Pulmonary artery endothelial cell (primary cell): ENCODE data around the gene SLC25A21. TPM values are rescaled to one million over a fixed set of nuclear protein-coding genes. Genes with fewer than 3 reads are reported as not detected.
"Not testable (repeated sequence)": the region's sequence is repeated elsewhere in the genome, so short reads cannot be mapped to it uniquely, and the experiment has no call there.

Experiments used
- DNase-seq: peaks from one replicate; pipeline ENCODE4 v3.0.0-alpha.2; 2011; ENCODE audit warnings: low read depth, low spot score
- total RNA-seq: library from RNA; depleted of rRNA; stranded (reverse); fragments of >200 nt; gene quantifications from 2 replicates; pipeline ENCODE4 v1.2.3, GENCODE V29; 2014

SLC25A21 gene
- 1.2 and 2.2 TPM in 2 replicates for total RNA-seq

DNA sequence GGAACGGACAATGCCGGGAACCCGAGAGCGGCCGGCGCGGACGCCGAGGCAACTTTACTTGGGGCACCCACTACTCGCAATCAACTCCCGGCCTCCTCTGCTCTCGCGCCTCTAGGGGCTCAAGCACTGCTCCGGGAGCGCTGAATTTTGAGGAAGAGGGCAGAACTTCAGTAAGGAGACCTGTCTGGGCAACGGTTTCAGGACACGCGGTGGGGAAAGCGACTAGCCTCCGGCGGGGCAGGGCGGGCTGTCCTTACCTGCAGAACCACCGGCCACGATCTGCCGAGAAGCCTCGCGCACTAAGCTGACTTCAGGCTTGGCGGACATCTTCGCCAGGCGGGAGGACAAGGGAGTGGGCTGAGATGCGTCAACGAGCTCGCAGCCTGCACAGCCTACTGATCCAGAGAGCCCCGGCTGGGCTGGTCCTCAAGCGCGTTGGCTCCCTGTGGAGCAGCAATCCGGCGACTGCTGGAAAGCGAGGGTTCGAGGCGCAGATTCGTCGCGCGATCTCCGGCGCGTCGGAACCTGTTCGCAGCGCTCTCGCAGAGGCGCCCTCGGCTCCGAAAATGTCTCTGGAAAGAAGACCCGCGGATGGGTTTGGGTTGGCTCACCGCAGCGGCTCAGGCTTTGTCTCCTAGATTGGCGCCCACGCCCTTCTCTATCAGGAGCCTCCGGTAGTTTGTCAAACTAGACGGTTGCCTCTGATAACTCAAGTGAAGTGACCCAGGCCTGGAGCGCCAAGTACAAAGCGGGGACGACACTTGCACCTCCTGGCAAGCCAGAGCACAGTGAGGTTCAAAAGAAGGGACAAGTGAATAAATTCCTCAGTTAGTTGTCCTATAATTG lies at the start of gene SLC25A21:
SLC25A21 (minus strand) TSS at position 583 of the 846 bp plus-strand sequence.
- DNase-seq: peak; percentile 56

DNA sequence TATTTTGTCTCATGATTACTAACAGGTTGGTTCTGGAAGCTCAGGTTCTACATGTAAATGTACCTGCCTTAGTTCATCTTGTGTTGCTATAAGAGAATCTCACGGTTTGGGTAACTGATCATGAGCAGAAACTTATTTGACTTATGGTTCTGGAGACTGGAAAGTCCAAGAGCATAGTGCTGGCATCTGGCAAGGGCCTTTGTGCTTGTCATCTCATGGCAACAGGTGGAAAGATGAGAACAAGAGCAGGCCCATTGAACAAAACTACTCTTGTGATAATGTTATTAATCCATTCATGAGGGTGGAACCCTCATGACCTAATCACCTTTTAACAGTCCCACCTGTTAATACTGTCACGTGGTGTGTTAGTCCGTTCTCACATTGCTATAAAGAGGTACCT lies 48.7 kb upstream of the SLC25A21 start:
- DNase-seq: no peak

DNA sequence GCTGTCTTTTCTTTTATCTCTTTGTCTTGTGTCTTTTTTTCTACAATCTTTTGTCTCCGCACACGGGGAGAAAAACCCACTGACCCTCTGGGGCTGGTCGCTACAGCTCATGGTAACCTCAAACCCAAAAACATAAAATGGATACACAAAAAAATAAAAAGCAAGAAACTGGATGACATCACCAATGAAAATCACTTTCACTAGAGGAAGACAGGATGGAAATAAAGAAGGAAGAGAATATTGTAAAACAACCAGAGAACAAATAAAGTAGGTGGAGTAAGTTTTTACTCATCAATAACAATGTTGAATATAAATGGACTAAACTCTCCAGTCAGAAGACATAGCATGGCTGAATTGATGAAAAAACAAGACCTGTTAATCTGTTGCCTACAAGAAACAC lies 42.9 kb upstream of the SLC25A21 start:
- no peak for DNase-seq

DNA sequence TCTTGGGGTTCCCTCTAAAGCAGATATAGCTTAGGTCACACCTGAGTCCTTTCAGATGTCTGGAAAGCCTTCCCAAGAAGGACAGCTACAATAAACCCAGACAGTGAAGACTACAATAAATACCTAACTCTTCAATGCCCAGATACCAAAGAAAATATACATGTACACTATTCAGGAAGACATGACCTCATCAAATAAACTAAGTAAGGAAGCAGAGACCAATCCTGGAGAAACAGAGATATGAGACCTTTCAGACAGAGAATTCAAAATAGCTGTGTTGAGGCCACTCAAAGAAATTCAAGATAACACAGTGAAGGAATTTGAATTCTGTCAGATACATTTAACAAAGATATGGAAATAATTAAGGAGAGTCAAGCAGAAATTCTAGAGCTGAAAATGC lies 40.6 kb upstream of the SLC25A21 start:
- DNase-seq: peak; percentile 33

DNA sequence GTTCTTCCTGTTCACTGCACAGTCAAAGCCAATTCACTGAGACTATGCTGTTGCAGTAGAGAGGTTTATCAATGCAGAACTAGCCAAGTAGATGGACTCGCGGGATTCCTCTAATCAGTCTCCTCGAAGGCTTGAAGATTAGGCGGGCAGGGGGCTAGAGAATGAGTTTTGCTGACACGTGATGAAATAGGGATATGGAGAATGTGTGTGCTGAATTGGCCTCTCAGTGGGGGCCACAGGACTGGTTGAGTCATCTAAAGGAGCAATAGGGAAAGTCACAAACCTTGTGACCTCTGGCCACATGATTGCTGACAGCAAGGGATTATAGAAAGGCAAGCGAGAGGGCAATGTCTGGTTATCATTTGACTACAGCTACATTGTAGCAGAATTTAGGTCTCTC lies 38.0 kb upstream of the SLC25A21 start:
- no peak for DNase-seq

DNA sequence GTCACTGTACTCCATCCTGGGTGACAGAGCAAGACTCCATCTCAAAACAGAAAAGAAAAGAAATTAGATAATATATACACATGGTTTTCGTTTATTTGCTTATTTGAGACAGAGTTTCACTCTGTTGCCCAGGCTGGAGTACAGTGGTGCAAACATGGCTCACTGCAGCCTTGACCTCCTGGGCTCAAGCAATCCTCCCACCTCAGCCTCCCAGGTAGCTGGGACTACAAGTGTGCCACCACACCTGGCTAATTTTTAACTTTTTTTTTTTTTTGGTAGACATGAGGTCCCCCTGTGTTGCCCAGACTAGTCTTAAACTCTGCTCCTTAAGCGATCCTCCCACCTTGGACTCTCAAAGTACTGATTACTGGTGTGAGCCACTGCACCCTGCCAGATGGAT lies 37.2 kb upstream of the SLC25A21 start:
- DNase-seq: not testable (repeated sequence)

DNA sequence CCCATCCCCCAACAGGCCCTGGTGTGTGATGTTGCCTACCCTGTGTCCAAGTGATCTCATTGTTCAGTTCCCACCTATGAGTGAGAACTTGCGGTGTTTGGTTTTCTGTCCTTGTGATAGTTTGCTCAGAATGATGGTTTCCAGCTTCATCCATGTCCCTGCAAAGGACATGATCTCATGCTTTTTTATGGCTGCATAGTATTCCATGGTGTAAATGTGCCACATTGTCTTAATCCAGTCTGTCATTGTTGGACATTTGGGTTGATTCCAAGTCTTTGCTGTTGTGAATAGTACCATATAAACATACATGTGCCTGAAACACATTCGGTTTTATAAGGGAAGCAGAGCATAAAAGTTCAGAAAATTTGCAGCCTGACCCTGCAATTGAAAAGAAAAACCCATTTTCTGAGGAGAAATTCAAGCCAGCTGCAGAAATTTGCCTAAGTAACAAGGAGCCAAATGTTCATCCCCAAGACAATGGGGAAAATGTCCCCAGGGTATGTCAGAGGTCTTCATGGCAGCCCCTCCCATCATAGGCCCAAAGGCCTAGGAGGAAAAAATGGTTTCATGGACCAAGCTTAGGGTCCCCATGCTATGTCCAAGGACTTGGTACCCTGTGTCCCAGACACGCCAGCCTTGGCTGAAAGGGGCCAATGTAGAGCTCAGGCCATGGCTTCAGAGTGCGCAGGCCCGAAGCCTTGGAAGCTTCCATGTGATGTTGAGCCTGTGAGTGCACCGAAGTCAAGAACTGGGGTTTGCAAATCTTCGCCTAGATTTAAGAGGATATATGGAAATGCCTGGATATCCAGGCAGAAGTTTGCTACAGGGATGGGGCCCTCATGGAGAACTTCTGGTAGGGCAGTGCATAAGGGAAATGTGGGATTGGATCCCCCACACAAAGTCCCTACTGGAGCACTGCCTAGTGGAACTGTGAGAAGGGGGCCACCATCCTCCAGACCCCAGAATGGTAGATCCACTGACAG lies 33.5 kb upstream of the SLC25A21 start:
- not testable (repeated sequence) for DNase-seq

DNA sequence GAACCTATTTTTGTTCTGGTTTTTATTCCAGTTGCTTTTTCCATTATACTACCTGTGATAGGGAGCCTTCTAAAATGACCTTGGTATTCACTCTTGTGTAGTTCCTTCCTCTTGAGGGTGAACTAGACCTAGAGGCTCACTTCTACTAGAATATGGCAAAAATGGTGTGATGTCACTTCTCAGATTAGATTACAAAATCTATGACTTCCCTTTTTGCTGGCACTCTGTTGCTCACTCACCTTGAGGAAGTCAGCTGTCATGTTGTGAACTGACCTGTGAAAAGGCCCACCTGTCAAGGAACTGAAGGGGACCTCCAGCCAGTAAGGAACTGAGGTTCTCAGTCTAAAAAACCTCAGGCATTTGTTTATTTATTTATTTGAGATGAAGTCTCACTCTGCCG lies 31.0 kb upstream of the SLC25A21 start:
- no peak for DNase-seq

DNA sequence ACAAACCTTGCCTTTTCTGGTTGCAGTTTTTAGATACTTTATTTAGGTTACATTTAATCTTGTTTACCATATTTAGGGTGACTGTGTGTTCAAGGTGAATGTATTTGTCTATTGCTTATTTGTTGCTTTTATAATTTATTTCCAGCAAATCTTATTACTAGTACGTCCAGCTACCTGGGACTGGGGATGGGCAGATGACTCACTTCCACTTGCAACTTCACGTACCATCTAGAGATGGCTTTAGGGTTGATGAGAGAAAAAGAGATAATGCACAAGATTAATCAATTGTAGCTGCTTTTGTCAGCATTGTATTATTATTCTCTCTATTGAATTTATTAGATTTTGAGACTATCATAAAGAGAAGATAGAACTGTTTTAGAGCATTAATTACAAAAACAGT lies 30.4 kb upstream of the SLC25A21 start:
- DNase-seq: no peak

DNA sequence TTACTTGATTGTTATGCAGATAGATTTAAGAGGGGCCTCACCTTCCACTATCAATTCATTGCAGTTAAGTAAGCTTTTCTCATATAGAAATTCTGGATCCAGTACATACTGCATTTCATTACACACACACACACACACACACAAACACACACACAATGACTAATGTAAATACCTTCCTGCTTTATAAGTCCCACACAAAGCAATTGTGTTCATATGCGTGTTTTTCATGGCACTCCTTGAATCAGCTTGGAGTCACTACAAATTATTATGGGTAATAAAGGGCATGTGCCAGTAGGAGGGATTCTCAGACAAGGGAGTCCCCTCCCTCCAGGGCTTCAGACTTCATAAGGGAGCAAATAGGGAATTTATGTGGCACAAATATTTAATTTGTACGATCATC lies 29.9 kb upstream of the SLC25A21 start:
- DNase-seq: no peak

DNA sequence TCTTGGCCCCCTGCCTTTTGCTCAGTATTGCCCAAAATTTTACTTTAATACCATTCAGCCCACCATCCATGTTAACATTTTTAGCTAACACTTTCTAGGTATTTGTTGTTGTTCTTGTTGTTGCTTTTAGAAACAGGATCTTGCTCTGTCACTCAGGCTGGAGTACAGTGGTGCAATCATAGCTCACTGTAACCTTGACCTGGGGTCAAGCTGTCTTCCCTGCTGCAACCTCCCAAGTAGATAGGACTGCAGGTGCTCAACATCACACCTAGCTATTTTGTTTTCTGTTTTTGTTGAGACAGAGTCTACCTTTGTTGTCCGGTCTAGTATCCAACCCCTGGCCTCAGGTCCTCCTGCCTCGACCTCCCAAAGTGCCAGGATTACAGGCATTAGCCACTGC lies 29.3 kb upstream of the SLC25A21 start:
- DNase-seq: no peak

DNA sequence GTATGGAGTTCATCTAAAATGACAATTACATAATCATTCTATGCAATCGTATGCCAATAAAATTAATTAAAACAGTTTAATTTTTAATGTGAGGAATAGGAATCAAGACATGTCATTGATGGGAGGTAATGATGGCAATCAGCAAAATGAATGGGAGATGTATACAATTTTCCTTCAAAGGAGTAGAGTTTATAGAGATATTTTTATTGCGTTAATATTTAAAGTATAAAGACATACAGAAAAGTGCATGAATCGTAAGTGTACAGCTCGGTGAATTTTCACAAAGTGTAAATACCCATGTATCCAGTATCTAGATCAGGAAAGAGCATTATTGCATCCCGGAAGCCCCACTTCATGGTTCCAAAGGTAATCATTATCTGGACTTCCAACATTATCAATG lies 26.5 kb upstream of the SLC25A21 start:
- no peak for DNase-seq

DNA sequence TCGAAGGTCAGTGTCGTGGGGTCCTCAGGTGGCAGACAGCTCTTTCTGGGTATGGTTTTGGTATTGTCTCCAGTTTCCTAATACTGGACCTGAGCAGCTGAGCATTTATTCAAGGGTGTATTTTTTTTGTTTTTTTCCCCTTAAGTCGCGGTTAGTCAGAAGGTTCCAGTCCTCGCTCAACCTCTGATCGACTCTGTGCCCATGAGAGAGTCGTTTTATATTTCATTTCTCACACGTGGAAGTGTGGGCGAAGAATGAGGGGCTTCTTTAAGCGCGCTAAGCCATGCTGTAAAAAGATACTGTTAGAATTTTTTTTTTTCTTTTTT lies 25.8 kb upstream of the SLC25A21 start:
- DNase-seq: no peak

DNA sequence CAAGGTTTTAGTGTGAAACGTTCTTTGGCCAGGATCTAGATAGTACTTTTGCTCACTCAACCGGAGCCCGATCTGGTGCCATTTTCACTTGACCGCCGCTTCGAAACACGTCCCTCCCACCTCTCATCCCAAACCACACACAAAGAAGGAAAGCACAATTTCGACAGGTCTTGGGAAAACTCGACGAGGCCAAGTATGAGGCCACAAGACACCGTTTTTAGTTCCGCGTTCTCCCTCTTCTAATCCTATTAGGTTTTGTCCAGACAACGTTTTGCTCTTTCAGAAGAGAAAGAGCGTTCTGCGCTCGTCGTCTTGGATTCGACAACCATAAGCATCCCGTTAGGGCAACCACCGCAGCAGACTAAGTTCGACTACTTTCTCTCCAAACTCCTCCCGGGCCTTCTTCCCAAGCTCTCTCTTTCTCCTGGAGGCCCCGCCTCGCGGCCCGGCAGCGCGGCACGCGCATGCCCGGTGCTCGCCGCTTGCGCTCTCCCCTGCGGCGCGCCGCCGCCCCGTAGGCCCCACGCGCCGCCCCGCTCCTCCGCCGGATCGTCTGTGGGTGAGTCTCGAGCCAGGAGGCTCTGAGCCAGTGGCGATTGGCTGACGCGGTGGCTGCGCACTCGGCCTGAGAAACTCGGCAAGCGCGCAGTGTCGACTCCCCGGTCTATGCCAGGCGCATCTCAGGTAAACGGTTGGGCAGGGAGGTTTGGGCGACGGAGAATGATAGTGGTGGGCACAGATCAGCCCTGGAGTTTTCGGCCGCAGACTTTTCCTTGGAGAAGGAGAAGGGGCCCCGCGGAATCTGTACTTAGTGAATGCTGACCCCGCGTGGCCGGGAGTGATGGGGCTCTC lies 25.2 kb upstream of the SLC25A21 start, which contains the start of gene MIPOL1:
MIPOL1 (plus strand) TSS at position 517 of the 852 bp plus-strand sequence. CDS start 49,952 bp downstream, outside the sequence.
- peak; percentile 75 for DNase-seq

DNA sequence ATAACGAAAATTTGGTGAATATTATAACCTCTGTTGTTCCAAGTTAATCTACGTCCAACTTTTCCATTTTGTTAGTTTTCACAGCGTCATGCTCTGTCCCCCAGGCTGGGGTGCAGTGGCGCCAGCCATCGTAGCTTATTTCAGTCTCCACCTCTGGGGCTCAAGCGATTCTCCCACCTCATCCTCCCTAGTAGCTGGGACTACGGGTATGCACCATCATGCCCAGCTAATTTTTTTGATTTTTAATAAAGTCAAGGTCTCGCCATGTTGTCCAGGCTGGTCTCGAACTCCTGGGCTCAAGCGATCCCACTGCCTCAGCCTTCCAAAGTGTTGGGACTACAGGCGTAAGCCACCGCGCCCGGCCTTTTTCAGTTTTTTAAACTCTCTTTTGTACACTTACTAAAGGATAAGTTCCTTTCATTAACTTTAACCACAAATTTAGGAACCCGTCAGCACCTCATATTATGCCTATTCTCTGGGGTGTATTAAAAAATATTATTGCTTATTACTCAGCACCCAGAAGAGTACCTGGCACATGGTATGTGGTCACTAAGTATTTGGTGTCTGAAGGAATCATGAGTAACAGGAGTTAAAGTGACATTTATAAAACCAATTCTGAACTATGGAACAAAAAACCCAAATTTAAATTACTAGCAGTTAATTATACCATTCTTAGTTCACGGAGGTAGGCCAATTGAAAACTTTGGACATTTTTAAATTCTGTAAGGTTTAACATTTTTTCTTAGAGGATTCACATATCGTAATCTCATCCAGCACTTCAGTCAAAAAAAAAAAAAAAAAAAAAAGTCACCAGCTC lies 24.4 kb upstream of the SLC25A21 start:
- no peak for DNase-seq

DNA sequence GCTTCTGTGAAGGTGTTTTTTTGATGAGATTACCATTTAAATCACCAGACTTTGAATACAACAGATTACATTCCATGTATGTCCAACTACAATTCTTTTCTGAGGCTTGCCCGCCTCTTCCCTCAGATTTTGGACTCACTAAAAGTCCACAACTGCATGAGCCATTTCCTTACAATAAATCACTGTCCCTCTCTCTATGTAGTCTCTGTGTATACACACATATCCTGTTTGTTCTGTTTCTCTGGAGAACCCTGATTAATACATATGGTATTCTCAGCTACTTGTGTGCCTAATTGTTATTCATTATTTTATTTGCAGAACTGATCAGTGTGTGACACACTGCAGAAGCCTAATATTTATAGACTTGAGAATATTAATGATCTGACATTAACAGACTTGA lies 22.9 kb upstream of the SLC25A21 start:
- DNase-seq: peak; percentile 84

DNA sequence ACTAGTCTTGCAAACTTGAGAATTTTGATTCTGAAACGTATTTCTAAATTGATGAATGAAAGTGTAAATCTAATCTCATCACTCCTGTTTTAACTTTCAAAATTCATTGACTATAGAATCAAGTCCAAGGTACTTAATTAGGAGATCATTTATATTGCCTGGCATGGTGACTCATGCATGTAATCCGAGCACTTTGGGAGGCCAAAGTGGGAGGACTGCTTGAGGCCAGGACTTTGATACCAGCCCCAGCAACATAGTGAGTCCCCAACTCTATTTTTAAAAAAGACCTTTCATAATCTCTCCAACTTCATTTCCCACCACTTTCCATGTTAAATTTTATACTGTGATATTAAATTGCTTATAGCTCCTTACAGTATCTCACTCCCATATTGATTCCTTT lies 22.3 kb upstream of the SLC25A21 start:
- no peak for DNase-seq

DNA sequence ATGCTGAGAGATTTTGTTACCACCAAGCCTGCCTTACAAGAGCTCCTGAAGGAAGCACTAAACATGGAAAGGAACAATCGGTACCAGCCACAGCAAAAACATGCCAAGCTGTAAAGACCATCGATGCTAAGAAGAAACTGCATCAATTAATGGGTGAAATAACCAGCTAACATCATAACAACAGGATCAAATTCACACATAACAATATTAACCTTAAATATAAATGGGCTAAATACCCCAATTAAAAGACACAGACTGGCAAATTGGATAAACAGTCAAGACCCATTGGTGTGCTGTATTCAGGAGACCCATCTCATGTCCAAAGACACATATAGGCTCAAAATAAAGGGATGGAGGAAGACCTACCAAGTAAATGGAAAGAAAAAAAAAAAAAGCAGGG lies 17.3 kb upstream of the SLC25A21 start:
- not testable (repeated sequence) for DNase-seq

DNA sequence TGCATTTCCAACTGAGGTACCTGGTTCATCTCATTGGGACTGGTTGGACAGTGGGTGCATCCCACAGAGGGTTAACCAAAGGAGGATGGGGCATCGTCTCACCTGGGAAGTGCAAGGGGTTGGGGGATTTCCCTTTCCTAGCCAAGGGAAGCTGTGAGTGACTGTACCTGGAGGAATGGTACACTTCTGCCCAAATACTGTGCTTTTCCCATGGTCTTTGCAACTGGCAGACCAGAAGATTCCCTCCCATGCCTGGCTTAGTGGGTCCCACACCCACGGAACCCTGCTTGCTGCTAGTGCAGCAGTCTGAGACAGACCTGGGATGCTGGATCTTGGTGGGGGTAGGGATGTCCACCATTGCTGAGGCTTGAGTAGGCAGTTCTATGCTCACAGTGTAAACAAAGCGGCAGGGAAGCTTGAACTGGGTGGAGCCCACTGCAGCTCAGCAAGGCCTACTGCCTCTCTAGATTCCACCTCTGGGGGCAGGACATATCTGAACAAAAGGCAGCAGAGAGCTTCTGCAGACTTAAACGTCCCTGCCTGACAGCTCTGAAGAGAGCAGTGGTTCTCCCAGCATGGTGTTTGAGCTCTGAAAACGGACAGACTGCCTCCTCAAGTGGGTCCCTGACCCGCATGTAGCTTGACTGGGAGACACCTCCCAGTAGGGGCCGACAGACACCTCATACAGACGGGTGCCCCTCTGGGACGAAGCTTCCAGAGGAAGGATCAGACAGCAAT lies 15.6 kb upstream of the SLC25A21 start:
- not testable (repeated sequence) for DNase-seq

DNA sequence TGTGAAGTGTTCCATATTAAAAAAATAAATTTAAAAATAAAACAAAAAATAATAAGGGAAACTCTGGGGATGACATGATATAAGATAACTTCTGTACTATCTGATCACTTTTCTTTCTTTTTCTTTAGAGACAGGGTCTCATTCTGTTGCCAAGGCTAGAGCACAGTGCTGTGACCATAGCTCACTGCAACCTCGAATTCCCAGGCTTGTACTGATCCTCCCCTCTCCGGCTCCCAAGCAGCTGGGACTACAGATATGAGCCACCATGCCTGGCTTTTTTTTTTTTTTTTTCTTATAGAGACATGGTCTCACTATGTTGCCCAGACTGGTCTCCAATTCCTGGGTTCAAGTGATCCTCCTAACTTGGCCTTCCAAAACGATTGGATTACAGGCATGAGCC lies 14.9 kb upstream of the SLC25A21 start:
- no peak for DNase-seq
